H9 (cell line): ENCODE measurements around the gene B3GLCT. TPM values are rescaled to one million over a fixed set of nuclear protein-coding genes. Genes with fewer than 3 reads are reported as not detected.

Experiments
- DNase-seq: peaks from one replicate; pipeline ENCODE4 v3.0.0-alpha.2; 2017
- H2AFZ ChIP-seq: one replicate; pipeline ENCODE4 v1.6.1; 2013; ENCODE audit warnings: mild to moderate bottlenecking, low read length, control low read depth, moderate library complexity
- H2AK5ac ChIP-seq: 2 replicates; pipeline ENCODE4 v1.6.1; 2013; ENCODE audit warnings: low read length, control low read depth, mixed read lengths; ENCODE audit not compliant: insufficient read length
- H2BK120ac ChIP-seq: one replicate; pipeline ENCODE4 v1.6.1; 2013; ENCODE audit warnings: low read depth, mild to moderate bottlenecking, low read length, control low read depth, inconsistent platforms; ENCODE audit not compliant: poor library complexity, severe bottlenecking
- H2BK12ac ChIP-seq: 2 replicates; pipeline ENCODE4 v1.6.1; 2013; ENCODE audit warnings: low read length, control low read depth, mixed read lengths, low read depth; ENCODE audit not compliant: insufficient read length
- H2BK15ac ChIP-seq: 2 replicates; pipeline ENCODE4 v1.6.1; 2013; ENCODE audit warnings: low read depth, low read length, control low read depth
- H2BK20ac ChIP-seq: one replicate; pipeline ENCODE4 v1.6.1; 2013; ENCODE audit warnings: low read depth, mild to moderate bottlenecking, low read length, control low read depth, inconsistent platforms; ENCODE audit not compliant: poor library complexity, severe bottlenecking
- H2BK5ac ChIP-seq: 2 replicates; pipeline ENCODE4 v1.6.1; 2013; ENCODE audit warnings: low read length, control low read depth, mixed read lengths; ENCODE audit not compliant: insufficient read length
- H3K14ac ChIP-seq: 2 replicates; pipeline ENCODE4 v1.6.1; 2013; ENCODE audit warnings: low read length, control low read depth; ENCODE audit not compliant: insufficient read depth
- H3K18ac ChIP-seq: 2 replicates; pipeline ENCODE4 v1.6.1; 2013; ENCODE audit warnings: low read depth, mild to moderate bottlenecking, mixed read lengths, low read length, control low read depth; ENCODE audit not compliant: insufficient read length
- H3K23ac ChIP-seq: 2 replicates; pipeline ENCODE4 v1.6.1; 2013; ENCODE audit warnings: low read length, control low read depth, mixed read lengths, low read depth; ENCODE audit not compliant: insufficient read length
- H3K23me2 ChIP-seq: 2 replicates; pipeline ENCODE4 v1.6.1; 2013; ENCODE audit warnings: low read depth, mild to moderate bottlenecking, mixed read lengths, low read length, control low read depth; ENCODE audit not compliant: insufficient read length, poor library complexity, severe bottlenecking
- H3K27ac ChIP-seq: 2 replicates; pipeline ENCODE4 v1.5.1; 2013; ENCODE audit warnings: low read length, control low read depth, mixed read lengths, low read depth; ENCODE audit not compliant: insufficient read length
- H3K27me3 ChIP-seq: 2 replicates; pipeline ENCODE4 v1.6.1; 2013; ENCODE audit warnings: low read length, control low read depth, inconsistent platforms; ENCODE audit not compliant: insufficient read depth
- H3K4ac ChIP-seq: 2 replicates; pipeline ENCODE4 v1.6.1; 2013; ENCODE audit warnings: low read depth, mild to moderate bottlenecking, control low read depth, inconsistent platforms, low read length, moderate library complexity
- H3K4me1 ChIP-seq: 2 replicates; pipeline ENCODE4 v1.6.1; 2013; ENCODE audit warnings: low read length, control low read depth, inconsistent platforms; ENCODE audit not compliant: insufficient read depth
- H3K4me2 ChIP-seq: 2 replicates; pipeline ENCODE4 v1.6.1; 2013; ENCODE audit warnings: low read length, control low read depth, mixed read lengths; ENCODE audit not compliant: insufficient read length, insufficient read depth
- H3K56ac ChIP-seq: 2 replicates; pipeline ENCODE4 v1.6.1; 2013; ENCODE audit warnings: low read depth, mild to moderate bottlenecking, mixed read lengths, low read length, control low read depth; ENCODE audit not compliant: insufficient read length
- H3K79me1 ChIP-seq: 2 replicates; pipeline ENCODE4 v1.6.1; 2013; ENCODE audit warnings: low read depth, mild to moderate bottlenecking, moderate library complexity, low read length, control low read depth, inconsistent platforms; ENCODE audit not compliant: insufficient read depth, poor library complexity, severe bottlenecking
- H3K79me2 ChIP-seq: 2 replicates; pipeline ENCODE4 v1.6.1; 2013; ENCODE audit warnings: low read length, control low read depth, inconsistent platforms; ENCODE audit not compliant: insufficient read depth
- H3K9ac ChIP-seq: 2 replicates; pipeline ENCODE4 v1.6.1; 2013; ENCODE audit warnings: low read length, control low read depth, mixed read lengths; ENCODE audit not compliant: insufficient read length; ENCODE audit errors: extremely low read depth
- H3K9me3 ChIP-seq: one replicate; pipeline ENCODE4 v1.6.1; 2013; ENCODE audit warnings: low read depth, low read length, inconsistent platforms; ENCODE audit not compliant: control insufficient read depth
- H3T11ph ChIP-seq: one replicate; pipeline ENCODE4 v1.6.1; 2013; ENCODE audit warnings: mild to moderate bottlenecking, low read length, control low read depth, inconsistent platforms
- H4K20me1 ChIP-seq: one replicate; pipeline ENCODE4 v1.6.1; 2013; ENCODE audit not compliant: control insufficient read depth, insufficient read length, insufficient read depth
- H4K5ac ChIP-seq: 2 replicates; pipeline ENCODE4 v1.6.1; 2013; ENCODE audit warnings: low read depth, mild to moderate bottlenecking, mixed read lengths, low read length, control low read depth; ENCODE audit not compliant: insufficient read length
- H4K8ac ChIP-seq: replicated peaks from 2 replicates; pipeline ENCODE4 v1.6.1; 2013; ENCODE audit warnings: low read length, control low read depth, mixed read lengths, low read depth; ENCODE audit not compliant: insufficient read length
- H4K91ac ChIP-seq: 2 replicates; pipeline ENCODE4 v1.6.1; 2013; ENCODE audit warnings: low read depth, mild to moderate bottlenecking, moderate library complexity, mixed read lengths, low read length, control low read depth; ENCODE audit not compliant: insufficient read length
- H3K27ac Mint-ChIP-seq, 3 experiments: 2 replicates in 2 of 3; 3 replicates in 1 of 3; pipeline ENCODE4 v1.8.0; 2020 to 2021; ENCODE audit warnings: mixed read lengths in 3 of 3, mild to moderate bottlenecking in 1 of 3, moderate library complexity in 1 of 3
- H3K27me3 Mint-ChIP-seq: 2 replicates; pipeline ENCODE4 v1.8.0; 2021; ENCODE audit warnings: low read depth, mild to moderate bottlenecking, moderate library complexity, mixed read lengths
- H3K36me3 Mint-ChIP-seq, 3 experiments: 2 replicates in 2 of 3; 3 replicates in 1 of 3; pipeline ENCODE4 v1.8.0; 2020 to 2021; ENCODE audit warnings: low read depth in 3 of 3, mixed read lengths in 3 of 3; ENCODE audit not compliant: insufficient read depth in 1 of 3
- H3K4me1 Mint-ChIP-seq, 2 experiments: 2 replicates each; pipeline ENCODE4 v1.8.0; 2020; ENCODE audit warnings: mixed read lengths in 2 of 2
- H3K4me3 Mint-ChIP-seq, 2 experiments: 2 replicates in 1 of 2; 3 replicates in 1 of 2; pipeline ENCODE4 v1.8.0; 2020 to 2021; ENCODE audit warnings: mild to moderate bottlenecking in 2 of 2, mixed read lengths in 2 of 2, moderate library complexity in 1 of 2
- H3K9me3 Mint-ChIP-seq, 2 experiments: 2 replicates in 1 of 2; 3 replicates in 1 of 2; pipeline ENCODE4 v1.8.0; 2020; ENCODE audit warnings: mild to moderate bottlenecking in 2 of 2, mixed read lengths in 2 of 2, moderate library complexity in 1 of 2
- WGBS: extraction: QIAGEN DNeasy Blood & Tissue Kit; methylation state at CpG from one replicate; pipeline ENCODE4 v1.1.7; 2013; ENCODE audit warnings: missing lambda C conversion rate, low lambda C conversion rate, mixed read lengths; ENCODE audit not compliant: insufficient read length; ENCODE audit errors: extremely low coverage; 5-methylcytosine and 5-hydroxymethylcytosine counted together
- total RNA-seq: library from RNA; stranded (reverse); gene quantifications from 2 replicates; pipeline ENCODE4 v1.2.1, GENCODE V29; 2021
- TF ChIP-seq, protein P1 (sequence below): fragments of 200-600 bp; sonication (generic); conservative IDR thresholded peaks from 3 replicates; pipeline ENCODE4 v1.8.0; 2021; ENCODE audit warnings: antibody characterized with exemption, mild to moderate bottlenecking

B3GLCT gene
- total RNA-seq, 1 experiment from 2014 or later: 5.4 TPM

DNA sequence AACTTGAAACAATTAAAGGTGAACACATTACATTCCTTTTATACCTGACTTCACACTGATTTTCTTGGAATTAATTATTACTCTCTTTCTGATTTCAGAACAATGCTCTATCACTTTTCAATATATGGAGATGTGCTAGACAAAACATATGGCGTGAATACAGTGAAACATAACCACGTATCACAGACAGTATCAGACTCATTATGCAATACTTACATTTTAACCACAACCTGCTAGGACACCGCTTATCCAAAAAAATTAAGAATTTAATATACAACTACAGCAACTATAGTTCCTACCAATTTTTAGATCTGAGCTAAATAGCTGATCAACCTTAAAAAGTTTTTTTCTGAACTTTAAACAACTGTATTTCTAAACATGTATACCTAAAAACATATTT, 47.9 kb upstream of the B3GLCT start:
- Histone ChIP-seq H2AK5ac (no peak overlapping the region), H2BK20ac (no peak overlapping the region), H2BK120ac (no peak overlapping the region), H3T11ph (no peak overlapping the region), H3K4ac (no peak overlapping the region), H3K27me3 (no peaks in the 10 kb centered on the region), H4K8ac (no peak overlapping the region), H3K9ac (no peak overlapping the region), H2BK15ac (no peak overlapping the region), H2BK12ac (no peak overlapping the region), H2AFZ (no peak overlapping the region), H3K18ac (no peak overlapping the region), H2BK5ac (no peak overlapping the region), H3K23me2 (no peaks in the 10 kb centered on the region), H3K27ac (no peak overlapping the region), H3K14ac (no peak overlapping the region), H3K9me3 (no peaks in the 10 kb centered on the region), H3K4me2 (no peak overlapping the region), H4K20me1 (no peaks in the 10 kb centered on the region), H3K56ac (no peak overlapping the region), H3K4me1 (no peaks in the 10 kb centered on the region), H4K5ac (no peak overlapping the region), H4K91ac (no peak overlapping the region), H3K79me2 (no peaks in the 10 kb centered on the region), H3K23ac (no peak overlapping the region), H3K79me1 (no peaks in the 10 kb centered on the region)
- no CpG with 5 or more reads among the region's 3 CpGs for WGBS
- H3K4me1 Mint-ChIP-seq: no peaks in the 10 kb centered on the region
- TF ChIP-seq, protein P1, sequence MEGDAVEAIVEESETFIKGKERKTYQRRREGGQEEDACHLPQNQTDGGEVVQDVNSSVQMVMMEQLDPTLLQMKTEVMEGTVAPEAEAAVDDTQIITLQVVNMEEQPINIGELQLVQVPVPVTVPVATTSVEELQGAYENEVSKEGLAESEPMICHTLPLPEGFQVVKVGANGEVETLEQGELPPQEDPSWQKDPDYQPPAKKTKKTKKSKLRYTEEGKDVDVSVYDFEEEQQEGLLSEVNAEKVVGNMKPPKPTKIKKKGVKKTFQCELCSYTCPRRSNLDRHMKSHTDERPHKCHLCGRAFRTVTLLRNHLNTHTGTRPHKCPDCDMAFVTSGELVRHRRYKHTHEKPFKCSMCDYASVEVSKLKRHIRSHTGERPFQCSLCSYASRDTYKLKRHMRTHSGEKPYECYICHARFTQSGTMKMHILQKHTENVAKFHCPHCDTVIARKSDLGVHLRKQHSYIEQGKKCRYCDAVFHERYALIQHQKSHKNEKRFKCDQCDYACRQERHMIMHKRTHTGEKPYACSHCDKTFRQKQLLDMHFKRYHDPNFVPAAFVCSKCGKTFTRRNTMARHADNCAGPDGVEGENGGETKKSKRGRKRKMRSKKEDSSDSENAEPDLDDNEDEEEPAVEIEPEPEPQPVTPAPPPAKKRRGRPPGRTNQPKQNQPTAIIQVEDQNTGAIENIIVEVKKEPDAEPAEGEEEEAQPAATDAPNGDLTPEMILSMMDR: no peak
- no peak for DNase-seq
- H3K27me3 Mint-ChIP-seq: no peaks in the 10 kb centered on the region
- H3K4me3 Mint-ChIP-seq: no peak overlapping the region
- peaks cover 53 to 85% (median 68%) of the 10 kb centered on the region in 3 experiments; a peak in 6 of 7 replicates for H3K36me3 Mint-ChIP-seq
- H3K9me3 Mint-ChIP-seq: no peaks in the 10 kb centered on the region
- no peak overlapping the region for H3K27ac Mint-ChIP-seq
